Endometrium (tissue), 2 donors: ENCODE measurements around the gene BCKDHA.
"Not testable (repeated sequence)": the region's sequence is repeated elsewhere in the genome, so short reads cannot be mapped to it uniquely, and the experiment has no call there.

Experiments used
- FAIRE-seq: peaks from 2 replicates; lab custom pipeline; 2012; peaks lifted over from hg19 to GRCh38; lab: Jason Lieb, UNC
- donor health status: control.
- donor health status: control.

Gene BCKDHA

DNA sequence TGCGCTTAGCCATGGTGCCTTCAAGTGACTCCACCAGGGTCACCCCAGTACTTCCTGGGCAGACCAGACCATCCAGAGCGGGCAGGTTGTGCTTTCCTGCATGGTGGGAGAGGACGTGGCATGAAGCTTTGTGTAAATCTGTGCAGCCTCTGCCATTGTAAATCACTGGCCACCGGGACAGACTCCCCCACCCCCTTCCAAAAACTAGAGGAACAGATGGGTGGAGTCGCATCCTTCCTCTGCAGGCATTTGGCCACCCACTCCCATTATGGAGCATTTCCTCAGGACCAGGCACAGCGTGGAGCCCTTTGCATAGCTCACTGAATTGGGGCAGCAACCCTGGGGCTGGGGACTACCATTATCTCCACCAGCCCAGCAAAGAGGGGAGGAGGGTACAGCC lies 8.2 kb downstream of the BCKDHA start:
- FAIRE-seq, result no peak

- no peak for FAIRE-seq
Observed at GRCh38 chr19:41407271-41407670, 9.7 kb downstream of the BCKDHA start.

DNA sequence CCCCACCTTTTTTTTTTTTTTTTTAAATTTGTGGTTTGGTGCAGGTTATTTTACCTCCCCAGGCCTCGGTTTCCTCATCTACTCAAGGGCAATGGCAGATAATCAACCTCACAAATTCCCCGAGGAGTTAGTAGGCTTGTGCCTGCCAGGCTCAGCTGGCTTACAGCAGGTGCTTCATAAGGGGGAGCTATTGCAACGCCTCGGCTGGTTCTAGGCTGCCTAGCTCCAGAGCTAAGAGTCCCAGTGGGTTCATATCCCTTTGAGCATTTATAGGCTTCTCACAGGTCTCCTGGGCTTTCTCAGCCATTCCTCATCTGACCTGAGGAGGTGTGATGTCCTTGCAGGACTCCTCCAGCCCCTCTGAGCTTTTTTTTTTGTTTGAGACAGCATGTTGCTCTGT lies 10.6 kb downstream of the BCKDHA start:
- FAIRE-seq, result no peak

- not testable (repeated sequence) for FAIRE-seq
Observed at GRCh38 chr19:41408846-41409245, 11.2 kb downstream of the BCKDHA start.

DNA sequence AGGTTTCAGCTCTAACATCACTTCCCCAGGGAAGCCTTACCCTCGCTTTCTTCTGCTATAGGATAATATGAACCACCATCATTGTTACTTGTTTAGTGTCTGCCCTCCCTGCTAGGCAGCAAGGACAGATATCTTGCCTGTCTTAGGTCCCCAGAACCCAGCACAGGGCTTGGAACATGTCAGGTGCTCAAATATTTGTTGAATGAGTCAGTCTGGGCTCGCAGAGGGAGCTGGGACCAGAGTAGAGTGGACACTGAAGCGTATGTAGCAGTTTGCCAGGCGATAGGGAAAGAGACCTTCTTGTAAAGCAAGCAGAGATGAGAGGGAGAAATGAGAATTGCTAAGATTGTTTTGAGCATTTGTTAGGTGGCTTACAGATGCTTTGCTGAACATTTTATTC lies 11.7 kb downstream of the BCKDHA start:
- no peak for FAIRE-seq

- FAIRE-seq, result no peak
Observed at GRCh38 chr19:41410336-41411054, 12.9 kb downstream of the BCKDHA start.

- FAIRE-seq, result no peak
Observed at GRCh38 chr19:41411100-41411967, 13.7 kb downstream of the BCKDHA start.

DNA sequence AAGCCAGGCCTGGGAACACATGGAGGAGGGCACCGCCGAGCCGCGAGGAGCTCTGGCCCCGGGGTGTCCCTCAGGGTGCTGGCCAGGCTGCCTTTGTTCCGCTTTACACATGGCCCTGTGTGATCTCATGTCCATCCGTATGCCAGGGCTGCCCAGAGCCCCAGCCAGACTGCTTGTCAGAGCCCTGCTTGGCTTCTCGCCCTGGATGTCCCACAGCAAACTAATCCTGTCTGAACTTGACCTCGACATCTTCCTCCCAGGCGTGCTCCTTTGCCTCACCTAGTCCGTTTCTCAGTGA lies 14.3 kb downstream of the BCKDHA start:
- no peak for FAIRE-seq

GRCh38 chr19:41412953-41413352 lies 15.3 kb downstream of the BCKDHA start:
- no peak for FAIRE-seq

DNA sequence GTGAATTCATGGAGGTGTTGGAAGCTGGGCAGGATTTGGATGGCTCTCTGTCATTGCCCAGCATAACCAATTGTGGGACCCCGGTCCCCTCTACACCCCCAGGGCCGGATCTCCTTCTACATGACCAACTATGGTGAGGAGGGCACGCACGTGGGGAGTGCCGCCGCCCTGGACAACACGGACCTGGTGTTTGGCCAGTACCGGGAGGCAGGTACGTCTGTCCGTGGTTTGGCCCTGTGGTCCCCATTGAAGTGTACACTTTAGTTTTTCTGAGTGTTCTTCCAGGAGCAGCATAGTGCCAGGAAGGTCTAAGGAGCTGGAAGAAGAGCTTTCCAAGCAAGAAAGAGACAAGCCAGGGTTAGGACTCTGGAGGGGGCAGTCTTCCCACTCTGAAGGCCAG lies 16.3 kb downstream of the BCKDHA start:
- FAIRE-seq, result no peak

DNA sequence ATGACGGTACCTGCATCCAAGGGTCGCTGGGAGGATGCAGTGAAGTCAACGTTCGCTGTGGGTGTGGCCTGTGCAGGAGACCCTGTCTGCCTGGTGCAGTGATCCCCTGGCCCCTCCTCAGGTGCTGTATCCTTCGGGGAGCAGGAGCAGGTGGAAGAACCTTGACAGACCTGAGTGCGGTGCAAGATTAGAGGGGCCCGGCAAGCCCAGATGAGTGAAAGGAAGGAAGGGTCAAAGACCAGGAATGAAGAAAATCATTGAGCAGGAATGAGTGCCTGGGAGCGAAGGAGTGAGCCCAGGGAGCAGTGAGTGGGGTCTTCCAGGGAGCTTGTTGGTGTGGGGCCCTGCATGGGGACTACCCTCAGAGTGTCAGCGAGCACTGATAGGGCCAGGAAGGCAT lies 16.8 kb downstream of the BCKDHA start:
- no peak for FAIRE-seq

DNA sequence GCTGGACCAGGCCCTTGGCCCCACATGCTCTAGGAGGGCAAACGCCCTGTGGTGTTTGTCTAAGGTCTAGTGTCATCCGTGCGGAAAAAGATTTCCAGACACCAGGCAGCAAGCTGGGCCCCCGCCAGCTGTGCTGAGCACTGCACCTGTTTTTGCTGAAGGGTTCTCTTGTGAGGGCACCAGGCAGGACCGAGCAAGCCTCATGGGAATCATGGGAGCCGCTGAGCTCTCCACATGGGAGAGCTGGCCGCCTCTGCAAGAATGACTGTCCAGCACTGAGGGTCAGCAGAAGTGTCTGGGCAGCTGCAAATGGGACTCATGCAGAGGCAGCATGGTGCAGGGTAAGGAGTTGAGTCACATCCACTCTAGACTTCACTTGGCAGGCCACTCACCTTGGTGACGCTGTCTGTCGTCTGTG lies 17.5 kb downstream of the BCKDHA start:
- no peak for FAIRE-seq

DNA sequence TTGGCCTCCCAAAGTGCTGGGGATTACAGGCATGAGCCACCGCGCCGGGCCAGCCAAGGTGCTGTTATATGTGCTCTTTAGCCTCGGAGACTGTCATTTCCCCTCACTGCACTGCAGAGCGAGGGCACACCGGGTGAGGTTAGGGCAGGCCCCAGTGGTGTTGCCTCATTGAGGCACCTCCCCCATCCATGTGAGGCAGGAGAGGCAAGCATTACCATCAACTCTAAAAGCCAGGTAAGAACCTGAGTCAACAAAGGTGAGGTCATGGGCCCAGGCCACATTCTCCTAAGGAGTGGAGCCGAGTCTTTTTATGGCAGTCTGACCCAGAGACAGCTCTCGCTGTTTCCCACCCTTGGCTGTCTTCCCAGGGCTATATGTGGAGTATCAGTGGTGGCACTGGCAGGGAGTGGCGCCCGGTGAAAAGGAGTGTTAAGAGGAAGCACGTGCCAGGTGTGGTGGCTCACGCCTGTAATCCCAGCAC lies 18.6 kb downstream of the BCKDHA start:
- no peak for FAIRE-seq

GRCh38 chr19:41420101-41420880 lies 22.7 kb downstream of the BCKDHA start:
- no peak for FAIRE-seq

DNA sequence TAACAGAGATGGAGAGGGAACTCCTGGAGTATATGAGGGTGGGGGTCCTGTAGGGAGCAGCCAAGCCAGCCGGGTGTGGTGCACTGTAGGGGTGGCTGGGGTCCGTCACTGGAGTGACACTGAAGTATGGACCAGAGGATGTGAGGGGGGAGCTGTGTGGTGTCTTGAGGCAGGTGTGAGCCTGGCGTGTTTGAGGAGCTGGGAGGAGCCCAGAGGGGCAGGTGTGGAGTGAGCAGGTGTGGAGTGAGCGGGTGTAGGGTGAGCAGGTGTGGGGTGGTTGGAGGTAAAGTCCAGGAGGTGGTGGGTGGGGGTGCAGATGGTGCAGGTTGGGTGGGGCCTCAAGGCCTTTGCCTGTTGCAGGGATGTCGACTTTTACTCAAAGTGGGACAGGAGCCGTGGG lies 23.7 kb downstream of the BCKDHA start:
- FAIRE-seq, result no peak

DNA sequence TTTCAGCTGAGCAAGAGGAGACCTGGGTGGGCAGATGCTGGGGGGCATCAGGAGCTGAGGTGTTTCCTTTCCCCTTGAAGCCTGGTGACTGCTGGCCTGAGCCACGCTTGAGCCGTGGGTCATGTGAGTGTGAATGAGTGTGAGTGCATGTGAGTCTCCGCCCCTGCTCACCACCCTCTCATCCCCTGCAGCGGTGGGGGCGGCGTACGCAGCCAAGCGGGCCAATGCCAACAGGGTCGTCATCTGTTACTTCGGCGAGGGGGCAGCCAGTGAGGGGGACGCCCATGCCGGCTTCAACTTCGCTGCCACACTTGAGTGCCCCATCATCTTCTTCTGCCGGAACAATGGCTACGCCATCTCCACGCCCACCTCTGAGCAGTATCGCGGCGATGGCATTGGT lies 24.4 kb downstream of the BCKDHA start:
- FAIRE-seq, result no peak

DNA sequence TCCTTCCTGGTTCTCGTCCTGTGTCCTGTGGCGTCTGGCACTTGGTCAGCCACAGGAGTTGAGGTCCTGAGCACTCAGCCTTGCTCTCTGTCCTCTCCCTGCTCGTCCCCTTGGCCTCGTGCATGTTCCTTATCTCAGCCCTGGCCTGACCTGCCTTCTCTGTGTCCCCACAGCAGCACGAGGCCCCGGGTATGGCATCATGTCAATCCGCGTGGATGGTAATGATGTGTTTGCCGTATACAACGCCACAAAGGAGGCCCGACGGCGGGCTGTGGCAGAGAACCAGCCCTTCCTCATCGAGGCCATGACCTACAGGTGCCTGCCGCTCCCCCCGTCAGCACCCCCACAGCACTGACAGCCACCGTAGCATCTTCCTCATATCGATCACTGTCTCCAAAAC lies 24.8 kb downstream of the BCKDHA start:
- no peak for FAIRE-seq

DNA sequence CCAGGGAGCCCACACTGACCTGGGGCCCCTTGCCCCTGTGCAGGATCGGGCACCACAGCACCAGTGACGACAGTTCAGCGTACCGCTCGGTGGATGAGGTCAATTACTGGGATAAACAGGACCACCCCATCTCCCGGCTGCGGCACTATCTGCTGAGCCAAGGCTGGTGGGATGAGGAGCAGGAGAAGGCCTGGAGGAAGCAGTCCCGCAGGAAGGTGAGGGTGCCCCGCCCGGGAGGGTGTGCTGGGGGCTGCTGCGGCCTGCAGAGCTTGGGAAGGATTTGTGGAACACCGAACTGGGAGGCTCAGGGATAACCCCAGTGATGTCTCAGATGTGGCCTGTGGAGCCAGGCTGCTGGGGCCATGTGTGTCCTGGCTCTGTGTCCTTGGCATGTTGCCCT lies 25.3 kb downstream of the BCKDHA start:
- FAIRE-seq, result no peak

DNA sequence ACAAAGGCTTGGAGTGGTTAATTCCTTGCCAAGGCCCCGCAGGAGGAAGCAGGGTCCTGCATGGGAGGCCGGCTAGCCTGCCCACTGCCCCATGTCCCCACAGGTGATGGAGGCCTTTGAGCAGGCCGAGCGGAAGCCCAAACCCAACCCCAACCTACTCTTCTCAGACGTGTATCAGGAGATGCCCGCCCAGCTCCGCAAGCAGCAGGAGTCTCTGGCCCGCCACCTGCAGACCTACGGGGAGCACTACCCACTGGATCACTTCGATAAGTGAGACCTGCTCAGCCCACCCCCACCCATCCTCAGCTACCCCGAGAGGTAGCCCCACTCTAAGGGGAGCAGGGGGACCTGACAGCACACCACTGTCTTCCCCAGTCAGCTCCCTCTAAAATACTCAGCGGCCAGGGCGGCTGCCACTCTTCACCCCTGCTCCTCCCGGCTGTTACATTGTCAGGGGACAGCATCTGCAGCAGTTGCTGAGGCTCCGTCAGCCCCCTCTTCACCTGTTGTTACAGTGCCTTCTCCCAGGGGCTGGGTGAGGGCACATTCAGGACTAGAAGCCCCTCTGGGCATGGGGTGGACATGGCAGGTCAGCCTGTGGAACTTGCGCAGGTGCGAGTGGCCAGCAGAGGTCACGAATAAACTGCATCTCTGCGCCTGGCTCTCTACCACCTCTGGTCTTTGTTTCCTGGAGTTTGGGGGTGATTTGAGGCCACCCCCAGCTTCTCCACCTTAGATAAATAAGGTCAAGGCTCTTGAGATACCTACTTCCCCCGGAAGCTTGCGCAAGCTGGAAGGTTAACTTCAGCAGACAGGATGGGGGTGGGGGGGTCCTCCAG lies 26.9 kb downstream of the BCKDHA start:
- FAIRE-seq, result no peak

DNA sequence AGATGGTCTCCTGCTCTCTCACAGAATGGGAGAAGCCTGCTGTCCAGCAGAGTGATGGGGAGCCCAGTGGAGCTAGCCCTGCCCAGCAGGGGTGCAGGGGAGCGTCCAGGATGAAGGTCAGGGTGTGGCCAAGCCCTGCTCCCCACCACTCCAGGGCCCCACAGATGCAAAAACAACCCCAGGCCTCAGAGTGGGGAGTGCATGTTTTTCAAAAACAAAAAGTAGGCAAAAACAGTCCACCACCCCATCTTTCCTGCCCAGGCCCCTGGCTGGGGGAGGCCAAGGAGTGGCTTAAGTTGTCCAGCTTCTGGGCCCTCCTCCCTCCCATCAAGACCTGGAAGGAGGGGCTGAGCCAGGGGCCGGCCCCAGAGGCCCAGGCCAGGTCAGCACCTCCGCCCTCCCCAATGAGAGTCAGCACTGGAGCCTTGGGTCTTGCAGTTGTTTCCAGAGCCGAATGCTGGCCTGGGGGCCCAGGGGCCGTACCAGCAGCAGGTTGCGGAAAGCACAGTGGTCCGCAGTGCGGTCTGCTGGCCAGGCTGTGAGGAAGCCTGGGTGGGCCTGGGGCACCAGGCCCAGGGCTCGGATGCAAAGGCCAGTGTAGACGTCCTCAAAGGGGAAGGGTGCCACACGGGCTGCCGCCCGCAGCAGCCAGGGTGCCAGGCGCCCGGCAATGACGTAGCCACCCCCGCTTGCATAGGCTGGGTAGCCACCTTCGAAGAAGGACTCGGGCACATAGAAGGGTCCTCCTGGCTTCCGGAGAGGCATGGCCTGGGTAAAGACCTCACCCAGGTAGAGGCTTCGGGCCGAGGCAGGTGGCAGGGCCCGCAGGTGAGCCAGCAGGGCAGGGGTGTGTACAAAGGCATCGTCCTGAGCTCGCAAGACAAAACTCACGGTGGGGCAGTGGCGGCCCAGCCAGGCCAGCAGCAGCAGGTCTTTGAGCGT lies 27.8 kb downstream of the BCKDHA start:
- no peak for FAIRE-seq
